HG02678 (cell line): Measurements from ENCODE around the gene RHOB.
A peak's percentile ranks its signal among the peaks of the same experiment; 100 is the strongest.
"Not testable (repeated sequence)": the region's sequence is repeated elsewhere in the genome, so short reads cannot be mapped to it uniquely, and the experiment has no call there.

Experiments
- ATAC-seq: cut with Tn5 transposase; IDR thresholded peaks from one replicate; pipeline ENCODE4 v1.9.1; 2021; ENCODE audit warnings: mild to moderate bottlenecking, moderate library complexity; ENCODE audit not compliant: unreplicated experiment

The RHOB gene

GRCh38 chr2:20446917-20447436, at the start of gene RHOB:
Gene RHOB, plus strand, starts transcription at chr2:20447074. Its CDS starts 392 bp downstream, at chr2:20447466.
- ATAC-seq = peak; percentile 97

- no peak for ATAC-seq
Measured at GRCh38 chr2:20397811-20398447, 48.9 kb upstream of the RHOB start.

GRCh38 chr2:20398956-20399567, 47.8 kb upstream of the RHOB start:
- no peak for ATAC-seq

GRCh38 chr2:20400306-20400705, 46.6 kb upstream of the RHOB start:
- no peak for ATAC-seq

GRCh38 chr2:20400787-20401488, 45.9 kb upstream of the RHOB start:
- ATAC-seq = no peak

- no peak for ATAC-seq
Measured at GRCh38 chr2:20401489-20401835, 45.4 kb upstream of the RHOB start.

- ATAC-seq = no peak
Measured at GRCh38 chr2:20403774-20404312, 43.0 kb upstream of the RHOB start.

- ATAC-seq = no peak
Measured at GRCh38 chr2:20404950-20405349, 41.9 kb upstream of the RHOB start.

GRCh38 chr2:20409039-20409438, 37.8 kb upstream of the RHOB start:
- no peak for ATAC-seq

GRCh38 chr2:20410556-20411277, 36.2 kb upstream of the RHOB start:
- no peak for ATAC-seq

GRCh38 chr2:20411361-20411894, 35.4 kb upstream of the RHOB start:
- ATAC-seq = peak; percentile 99

GRCh38 chr2:20414806-20415205, 32.1 kb upstream of the RHOB start:
- no peak for ATAC-seq

- no peak for ATAC-seq
Measured at GRCh38 chr2:20415511-20415918, 31.4 kb upstream of the RHOB start.

GRCh38 chr2:20416723-20417122, 30.2 kb upstream of the RHOB start:
- ATAC-seq = no peak

GRCh38 chr2:20417230-20417821, 29.5 kb upstream of the RHOB start:
- ATAC-seq = not testable (repeated sequence)

GRCh38 chr2:20418519-20418918, 28.4 kb upstream of the RHOB start:
- ATAC-seq = no peak

- no peak for ATAC-seq
Measured at GRCh38 chr2:20419007-20419576, 27.8 kb upstream of the RHOB start.

- no peak for ATAC-seq
Measured at GRCh38 chr2:20419752-20420151, 27.1 kb upstream of the RHOB start.

GRCh38 chr2:20421336-20421987, 25.4 kb upstream of the RHOB start:
- ATAC-seq = no peak

- no peak for ATAC-seq
Measured at GRCh38 chr2:20421988-20422370, 24.9 kb upstream of the RHOB start.
